Osteocyte (in vitro differentiated cells): ENCODE results near the gene CLNK. TPM values are rescaled to one million over a fixed set of nuclear protein-coding genes. Genes with fewer than 3 reads are reported as not detected.

ENCODE experiments used
- DNase-seq: peaks from one replicate; pipeline ENCODE4 v3.0.0; 2021; ENCODE audit warnings: mixed read lengths; ENCODE audit not compliant: unreplicated experiment; ENCODE audit errors: extremely low spot score
- H3K27ac Mint-ChIP-seq: one replicate; pipeline ENCODE4 v1.8.0; 2021; ENCODE audit warnings: mild to moderate bottlenecking, mixed read lengths; ENCODE audit not compliant: unreplicated experiment
- H3K27me3 Mint-ChIP-seq: one replicate; pipeline ENCODE4 v1.8.0; 2021; ENCODE audit warnings: mixed read lengths; ENCODE audit not compliant: unreplicated experiment
- H3K36me3 Mint-ChIP-seq: one replicate; pipeline ENCODE4 v1.8.0; 2021; ENCODE audit warnings: mixed read lengths; ENCODE audit not compliant: unreplicated experiment
- H3K4me1 Mint-ChIP-seq: one replicate; pipeline ENCODE4 v1.8.0; 2021; ENCODE audit warnings: mixed read lengths; ENCODE audit not compliant: unreplicated experiment
- H3K4me3 Mint-ChIP-seq: one replicate; pipeline ENCODE4 v1.8.0; 2021; ENCODE audit warnings: mild to moderate bottlenecking, moderate library complexity, mixed read lengths; ENCODE audit not compliant: unreplicated experiment
- H3K9me3 Mint-ChIP-seq: one replicate; pipeline ENCODE4 v1.8.0; 2021; ENCODE audit warnings: mixed read lengths; ENCODE audit not compliant: unreplicated experiment
- CTCF ChIP-seq: fragments of 200-600 bp; sonication (generic); IDR thresholded peaks from 2 replicates; pipeline ENCODE4 v1.5.0; 2021; ENCODE audit warnings: antibody characterized with exemption, mild to moderate bottlenecking, moderate library complexity
- total RNA-seq: library from RNA; stranded (reverse); gene quantifications from 2 replicates; pipeline ENCODE4 v1.2.1, GENCODE V29; 2021

The CLNK gene
- total RNA-seq, 1 donor from 2014 or later = not detected

- DNase-seq = no peak
- no peak for TF ChIP-seq CTCF
- Mint-ChIP-seq H3K9me3 (peaks cover 7% of the 10 kb centered on the region), H3K27me3 (no peaks in the 10 kb centered on the region), H3K4me3 (no peak overlapping the region), H3K27ac (no peak overlapping the region), H3K4me1 (peaks cover under 1% of the 10 kb centered on the region), H3K36me3 (no peaks in the 10 kb centered on the region)
Measured at GRCh38 chr4:10697086-10697485, 12.5 kb upstream of the CLNK start.

- no peak for DNase-seq
- Mint-ChIP-seq H3K27ac (no peak overlapping the region), H3K4me1 (peaks cover 5% of the 10 kb centered on the region), H3K27me3 (no peaks in the 10 kb centered on the region), H3K4me3 (no peak overlapping the region), H3K9me3 (peaks cover 7% of the 10 kb centered on the region), H3K36me3 (no peaks in the 10 kb centered on the region)
- TF ChIP-seq CTCF = no peak
Measured at GRCh38 chr4:10696253-10696652, 11.7 kb upstream of the CLNK start.

GRCh38 chr4:10694828-10695209 is 10.3 kb upstream of the CLNK start:
- no peak for DNase-seq
- no peak overlapping the region for H3K27ac Mint-ChIP-seq
- H3K36me3 Mint-ChIP-seq = no peaks in the 10 kb centered on the region
- no peak for TF ChIP-seq CTCF
- H3K4me3 Mint-ChIP-seq = no peak overlapping the region
- peaks cover 7% of the 10 kb centered on the region for H3K9me3 Mint-ChIP-seq
- no peaks in the 10 kb centered on the region for H3K27me3 Mint-ChIP-seq
- H3K4me1 Mint-ChIP-seq = peaks cover 5% of the 10 kb centered on the region

GRCh38 chr4:10694151-10694827 is 9.7 kb upstream of the CLNK start:
- DNase-seq = no peak
- Mint-ChIP-seq H3K9me3 (peaks cover 7% of the 10 kb centered on the region), H3K4me3 (no peak overlapping the region), H3K27ac (no peak overlapping the region), H3K27me3 (no peaks in the 10 kb centered on the region), H3K36me3 (no peaks in the 10 kb centered on the region), H3K4me1 (peaks cover 5% of the 10 kb centered on the region)
- no peak for TF ChIP-seq CTCF

- no peak overlapping the region for H3K27ac Mint-ChIP-seq
- no peak for TF ChIP-seq CTCF
- no peak for DNase-seq
- no peak overlapping the region for H3K4me3 Mint-ChIP-seq
- peaks cover 5% of the 10 kb centered on the region for H3K4me1 Mint-ChIP-seq
- peaks cover 3% of the 10 kb centered on the region for H3K27me3 Mint-ChIP-seq
- H3K36me3 Mint-ChIP-seq = no peaks in the 10 kb centered on the region
- H3K9me3 Mint-ChIP-seq = peaks cover 3% of the 10 kb centered on the region
Measured at GRCh38 chr4:10691651-10692050, 7.1 kb upstream of the CLNK start.
